H1 (cell line): ENCODE data around the gene ZNF546.

Experiments used
- CHD2 ChIP-seq: IDR thresholded peaks from 2 replicates; pipeline ENCODE4 v1.6.1; 2012; ENCODE audit warnings: low read length, improper control_type of control experiment
- CREB1 ChIP-seq: IDR thresholded peaks from 2 replicates; pipeline ENCODE4 v1.6.1; 2012; ENCODE audit warnings: inconsistent platforms
- CTCF ChIP-seq, 3 experiments: IDR thresholded peaks; 1 replicate in 2 of 3; 2 replicates in 1 of 3; pipeline versions ENCODE4 v1.5.1 to v1.6.1; 2011; ENCODE audit warnings: low read length in 3 of 3, mild to moderate bottlenecking in 3 of 3, inconsistent platforms in 2 of 3, low read depth in 1 of 3, moderate library complexity in 1 of 3; ENCODE audit not compliant: insufficient read depth in 1 of 3; ENCODE audit errors: control extremely low read depth in 1 of 3
- EP300 ChIP-seq, 2 experiments: IDR thresholded peaks; 1 replicate in 1 of 2; 2 replicates in 1 of 2; pipeline ENCODE4 v1.6.1; 2011 to 2012; ENCODE audit warnings: low read depth in 2 of 2, low read length in 2 of 2, mild to moderate bottlenecking in 2 of 2, borderline replicate concordance in 1 of 2, inconsistent platforms in 1 of 2, moderate library complexity in 1 of 2
- EZH2 ChIP-seq: fragments of 200-600 bp; sonication (generic); IDR thresholded peaks from 2 replicates; pipeline ENCODE4 v1.7.1; 2012; ENCODE audit warnings: low read depth, mild to moderate bottlenecking, moderate library complexity, low read length, inconsistent platforms; ENCODE audit not compliant: severe bottlenecking
- GABPA ChIP-seq: IDR thresholded peaks from 2 replicates; pipeline ENCODE4 v1.6.1; 2011; ENCODE audit warnings: mild to moderate bottlenecking, low read length, moderate library complexity, borderline replicate concordance; ENCODE audit not compliant: insufficient read depth
- HDAC6 ChIP-seq: IDR thresholded peaks from one replicate; pipeline ENCODE4 v1.7.1; 2012; ENCODE audit warnings: low read depth, mild to moderate bottlenecking, inconsistent platforms, low read length, moderate library complexity
- JUND ChIP-seq: IDR thresholded peaks from 2 replicates; pipeline ENCODE4 v1.6.1; 2011; ENCODE audit warnings: mild to moderate bottlenecking, improper control_type of control experiment, low read length
- KDM1A ChIP-seq: fragments of 200-600, 300-600 bp; sonication (generic); IDR thresholded peaks from 2 replicates; pipeline ENCODE4 v1.7.1; 2016; ENCODE audit warnings: mild to moderate bottlenecking, low read length, borderline replicate concordance
- MAFK ChIP-seq: IDR thresholded peaks from 2 replicates; pipeline ENCODE4 v1.6.1; 2012; ENCODE audit warnings: low read depth, mild to moderate bottlenecking, improper control_type of control experiment, low read length
- MAX ChIP-seq: IDR thresholded peaks from 2 replicates; pipeline ENCODE4 v1.6.1; 2012; ENCODE audit warnings: inconsistent platforms
- POLR2A ChIP-seq, 2 experiments: IDR thresholded peaks; 1 replicate in 1 of 2; 2 replicates in 1 of 2; pipeline ENCODE4 v1.6.1; 2011; ENCODE audit warnings: low read depth in 2 of 2, low read length in 2 of 2, mild to moderate bottlenecking in 2 of 2; ENCODE audit errors: control extremely low read depth in 1 of 2
- POLR2AphosphoS5 ChIP-seq: IDR thresholded peaks from 2 replicates; pipeline ENCODE4 v1.6.1; 2011; ENCODE audit warnings: low read depth, low read length
- SP1 ChIP-seq: IDR thresholded peaks from 2 replicates; pipeline ENCODE4 v1.6.1; 2011; ENCODE audit warnings: low read depth, low read length

DNA sequence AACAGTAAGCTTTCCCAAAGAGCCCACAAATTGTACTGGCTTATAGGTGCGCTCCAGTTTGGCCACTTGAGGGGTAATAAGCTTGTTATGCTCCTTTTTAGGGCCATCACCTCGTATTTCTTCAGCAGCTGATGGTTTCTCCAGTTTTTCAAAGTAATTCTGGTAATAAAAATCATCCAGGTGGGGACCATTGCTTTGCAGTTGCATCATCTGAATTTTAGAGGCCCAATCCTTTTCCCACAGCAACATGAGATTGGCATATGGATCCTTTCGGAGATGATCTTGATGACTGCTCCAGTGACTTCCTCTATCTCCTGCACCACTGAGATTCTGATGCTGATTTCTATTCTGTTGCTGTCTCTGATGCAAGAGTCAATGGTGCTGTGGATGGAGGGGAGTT is 27.1 kb downstream of the ZNF546 start:
- TF ChIP-seq SP1 (no peak), CTCF (IDR thresholded peaks at IDR 0.05; ENCODE audit: control extremely low read depth in 1 of 3, insufficient read depth in 1 of 3, low read depth in 1 of 3, low read length in 3 of 3) (no peak), POLR2AphosphoS5 (no peak), JUND (no peak), EZH2 (no peak), POLR2A (IDR thresholded peaks at IDR 0.05; ENCODE audit: control extremely low read depth in 1 of 2, low read depth in 2 of 2, low read length in 2 of 2) (no peak), MAFK (no peak), MAX (no peak), EP300 (IDR thresholded peaks at IDR 0.05; ENCODE audit: borderline replicate concordance in 1 of 2, low read depth in 2 of 2, low read length in 2 of 2) (no peak), KDM1A (no peak), HDAC6 (no peak), CHD2 (no peak), GABPA (no peak), CREB1 (no peak)
